Astrocyte of the spinal cord (primary cell): Measurements from ENCODE around the gene PFKFB3.

Source experiments
- DNase-seq: peaks from one replicate; pipeline ENCODE4 v3.0.0; 2011; ENCODE audit warnings: low read depth, low spot score
- H3K4me3 ChIP-seq: 2 replicates; pipeline ENCODE4 v1.5.1; 2011; ENCODE audit warnings: low read depth, mild to moderate bottlenecking, low read length, moderate library complexity
- CTCF ChIP-seq: IDR thresholded peaks from 2 replicates; pipeline ENCODE4 v1.5.1; 2012; ENCODE audit warnings: low read depth, mild to moderate bottlenecking, low read length, inconsistent platforms
- in situ Hi-C: cut with HindIII; loops from 2 replicates; pipeline ENCODE4 v1.10.0; 2017; ENCODE audit warnings: low sequenced_read_pairs

Gene PFKFB3

GRCh38 chr10:6297951-6298381 is 95.2 kb downstream of the PFKFB3 start:
- in situ Hi-C loops = no loop called here
- no peak for TF ChIP-seq CTCF
- peak; percentile 63 for DNase-seq
- H3K4me3 ChIP-seq = no peak overlapping the region

GRCh38 chr10:6298428-6298827 is 95.7 kb downstream of the PFKFB3 start:
- in situ Hi-C loops = no loop called here
- no peak overlapping the region for H3K4me3 ChIP-seq
- no peak for TF ChIP-seq CTCF
- no peak for DNase-seq

GRCh38 chr10:6299234-6299633 is 96.5 kb downstream of the PFKFB3 start:
- TF ChIP-seq CTCF = no peak
- H3K4me3 ChIP-seq = no peak overlapping the region
- DNase-seq = peak; percentile 46
- in situ Hi-C loops = no loop called here

GRCh38 chr10:6299743-6300105 is 97.0 kb downstream of the PFKFB3 start:
- TF ChIP-seq CTCF = no peak
- in situ Hi-C loops = no loop called here
- no peak for DNase-seq
- H3K4me3 ChIP-seq = no peak overlapping the region

GRCh38 chr10:6300106-6300783 is 97.5 kb downstream of the PFKFB3 start:
- DNase-seq = peak; percentile 73
- H3K4me3 ChIP-seq = no peak overlapping the region
- in situ Hi-C loops = no loop called here
- no peak for TF ChIP-seq CTCF

- in situ Hi-C loops = no loop called here
- no peak overlapping the region for H3K4me3 ChIP-seq
- TF ChIP-seq CTCF = no peak
- DNase-seq = no peak
Measured at GRCh38 chr10:6300784-6301460, 98.2 kb downstream of the PFKFB3 start.
